Suprapubic skin (tissue), 4 donors: ENCODE data around the gene IL36RN.

ENCODE experiments used
- CTCF ChIP-seq, 2 donors: fragments of 200-600 bp in 1 of 2; fragments of 450-650 bp in 1 of 2; sonication (generic) in 1 of 2; IDR thresholded peaks; one replicate each; pipeline ENCODE4 v1.5.1; 2016 to 2019; ENCODE audit warnings: antibody characterized with exemption in 2 of 2, mild to moderate bottlenecking in 1 of 2, moderate library complexity in 1 of 2
- EP300 ChIP-seq: sonication (generic); formaldehyde crosslinking; IDR thresholded peaks from one replicate; pipeline ENCODE4 v1.6.1; 2017; ENCODE audit warnings: antibody characterized with exemption
- POLR2A ChIP-seq, 2 donors: fragments of 450-650 bp; IDR thresholded peaks; one replicate each; pipeline ENCODE4 v1.6.1; 2017; ENCODE audit warnings: antibody characterized with exemption in 2 of 2, mild to moderate bottlenecking in 2 of 2, moderate library complexity in 2 of 2
- POLR2AphosphoS5 ChIP-seq, 3 donors: sonication (generic); formaldehyde crosslinking; IDR thresholded peaks; one replicate each; pipeline ENCODE4 v1.6.1; 2017; ENCODE audit warnings: antibody characterized with exemption in 3 of 3

- TF ChIP-seq POLR2A (IDR thresholded peaks at IDR 0.05) (no peak), CTCF (IDR thresholded peaks at IDR 0.05) (no peak), EP300 (no peak), POLR2AphosphoS5 (IDR thresholded peaks at IDR 0.05) (no peak)
These were observed 45.1 kb downstream of the IL36RN start for GRCh38 chr2:113104054-113104611.
